NCI-H2107 treated with DMSO at 0.1 percent for 48 hours (cell line): ENCODE data around the gene HSBP1L1.

Source experiments
- DNase-seq: peaks from one replicate; lab custom pipeline; 2025; ENCODE audit not compliant: unreplicated experiment; lab: John Stamatoyannopoulos, UW

The HSBP1L1 gene

GRCh38 chr18:79960161-79960801 is 4.2 kb upstream of the HSBP1L1 start:
- peak; percentile 66 for DNase-seq

- DNase-seq: no peak
Measured at GRCh38 chr18:79960921-79961526, 3.4 kb upstream of the HSBP1L1 start.

- no peak for DNase-seq
Measured at GRCh38 chr18:79961527-79962291, 2.7 kb upstream of the HSBP1L1 start.

- DNase-seq: no peak
Measured at GRCh38 chr18:79962311-79962710, 2.1 kb upstream of the HSBP1L1 start.

GRCh38 chr18:79962835-79963657 is 1.4 kb upstream of the HSBP1L1 start:
- DNase-seq: no peak

- no peak for DNase-seq
Measured at GRCh38 chr18:79963658-79964329, 649 bp upstream of the HSBP1L1 start.

- no peak for DNase-seq
Measured at GRCh38 chr18:79965119-79965902, 868 bp downstream of the HSBP1L1 start.

GRCh38 chr18:79970419-79971133 is 6.1 kb downstream of the HSBP1L1 start:
- DNase-seq: no peak

- DNase-seq: no peak
Measured at GRCh38 chr18:79971211-79971952, 6.9 kb downstream of the HSBP1L1 start.

- DNase-seq: no peak
Measured at GRCh38 chr18:79971986-79972385, 7.5 kb downstream of the HSBP1L1 start.

- no peak for DNase-seq
Measured at GRCh38 chr18:79972720-79973119, 8.3 kb downstream of the HSBP1L1 start.

GRCh38 chr18:79973517-79973916 is 9.1 kb downstream of the HSBP1L1 start:
- no peak for DNase-seq

GRCh38 chr18:79974025-79974654 is 9.7 kb downstream of the HSBP1L1 start:
- DNase-seq: no peak

GRCh38 chr18:79975043-79975442 is 10.6 kb downstream of the HSBP1L1 start:
- DNase-seq: no peak

GRCh38 chr18:79975985-79976680 is 11.7 kb downstream of the HSBP1L1 start:
- DNase-seq: no peak

GRCh38 chr18:79979843-79980242 is 15.4 kb downstream of the HSBP1L1 start:
- no peak for DNase-seq

- DNase-seq: no peak
Measured at GRCh38 chr18:79980585-79980984, 16.1 kb downstream of the HSBP1L1 start.

- no peak for DNase-seq
Measured at GRCh38 chr18:79982736-79983135, 18.3 kb downstream of the HSBP1L1 start.
